MM.1S (cell line): Measurements from ENCODE around the gene PCNX1.

Source experiments
- EZH2 ChIP-seq: fragments of 300-600 bp; sonication (generic); optimal IDR thresholded peaks from 2 replicates; pipeline ENCODE3; 2017; ENCODE audit warnings: low read depth, mild to moderate bottlenecking, antibody characterized with exemption, low read length, mixed read lengths
- EZH2phosphoT487 ChIP-seq: fragments of 300-600 bp; sonication (generic); IDR thresholded peaks from 2 replicates; pipeline ENCODE4 v1.6.1; 2018; ENCODE audit warnings: antibody characterized with exemption, low read length
- TF ChIP-seq, protein P1 (sequence below): fragments of 300-600 bp; sonication (generic); IDR thresholded peaks from 2 replicates; pipeline ENCODE4 v1.5.1; 2016; ENCODE audit warnings: antibody characterized with exemption, low read length, mixed read lengths

DNA sequence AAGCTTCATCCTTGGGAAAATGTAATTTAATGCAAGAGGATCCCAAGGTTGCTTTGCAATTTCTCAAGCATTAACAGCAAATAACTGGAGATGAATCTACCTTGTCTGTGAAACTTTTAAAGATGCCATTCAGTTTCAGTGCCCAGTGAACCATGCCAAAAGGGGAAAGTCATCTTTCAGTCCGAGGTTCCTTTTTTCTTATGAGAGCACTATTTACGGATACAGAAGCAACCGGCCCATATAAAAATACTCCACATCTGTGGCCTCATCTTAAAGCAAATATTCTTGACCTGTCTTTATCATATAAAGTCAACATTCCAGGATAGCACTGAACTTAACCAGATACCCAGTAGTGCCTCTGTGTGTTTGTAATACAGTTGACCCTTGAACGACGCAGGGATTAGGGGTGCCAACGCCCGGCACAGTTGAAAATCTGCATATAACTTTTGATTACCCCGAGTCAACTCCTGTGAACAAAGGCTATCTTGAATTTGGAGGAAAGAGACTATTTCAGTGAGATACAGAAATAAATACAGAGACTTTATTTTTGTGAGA is 209.4 kb downstream of the PCNX1 start:
- TF ChIP-seq EZH2 (no peak), EZH2phosphoT487 (no peak)
- TF ChIP-seq, protein P1, sequence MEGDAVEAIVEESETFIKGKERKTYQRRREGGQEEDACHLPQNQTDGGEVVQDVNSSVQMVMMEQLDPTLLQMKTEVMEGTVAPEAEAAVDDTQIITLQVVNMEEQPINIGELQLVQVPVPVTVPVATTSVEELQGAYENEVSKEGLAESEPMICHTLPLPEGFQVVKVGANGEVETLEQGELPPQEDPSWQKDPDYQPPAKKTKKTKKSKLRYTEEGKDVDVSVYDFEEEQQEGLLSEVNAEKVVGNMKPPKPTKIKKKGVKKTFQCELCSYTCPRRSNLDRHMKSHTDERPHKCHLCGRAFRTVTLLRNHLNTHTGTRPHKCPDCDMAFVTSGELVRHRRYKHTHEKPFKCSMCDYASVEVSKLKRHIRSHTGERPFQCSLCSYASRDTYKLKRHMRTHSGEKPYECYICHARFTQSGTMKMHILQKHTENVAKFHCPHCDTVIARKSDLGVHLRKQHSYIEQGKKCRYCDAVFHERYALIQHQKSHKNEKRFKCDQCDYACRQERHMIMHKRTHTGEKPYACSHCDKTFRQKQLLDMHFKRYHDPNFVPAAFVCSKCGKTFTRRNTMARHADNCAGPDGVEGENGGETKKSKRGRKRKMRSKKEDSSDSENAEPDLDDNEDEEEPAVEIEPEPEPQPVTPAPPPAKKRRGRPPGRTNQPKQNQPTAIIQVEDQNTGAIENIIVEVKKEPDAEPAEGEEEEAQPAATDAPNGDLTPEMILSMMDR: no peak
